Neural progenitor cell (in vitro differentiated cells): Measurements from ENCODE around the gene RNASEH2A.

Experiments
- EZH2 ChIP-seq: fragments of 200-600 bp; sonication (generic); IDR thresholded peaks from 2 replicates; pipeline ENCODE4 v1.6.1; 2017; ENCODE audit warnings: antibody characterized with exemption, mild to moderate bottlenecking, moderate library complexity
- EZH2phosphoT487 ChIP-seq: fragments of 200-600 bp; sonication (generic); IDR thresholded peaks from 2 replicates; pipeline ENCODE4 v1.6.1; 2017; ENCODE audit warnings: antibody characterized with exemption
- TF ChIP-seq, protein P1 (sequence below): fragments of 200-600 bp; sonication (generic); IDR thresholded peaks from 2 replicates; pipeline ENCODE4 v1.5.1; 2017; ENCODE audit warnings: antibody characterized with exemption, mild to moderate bottlenecking

- TF ChIP-seq, protein P1, sequence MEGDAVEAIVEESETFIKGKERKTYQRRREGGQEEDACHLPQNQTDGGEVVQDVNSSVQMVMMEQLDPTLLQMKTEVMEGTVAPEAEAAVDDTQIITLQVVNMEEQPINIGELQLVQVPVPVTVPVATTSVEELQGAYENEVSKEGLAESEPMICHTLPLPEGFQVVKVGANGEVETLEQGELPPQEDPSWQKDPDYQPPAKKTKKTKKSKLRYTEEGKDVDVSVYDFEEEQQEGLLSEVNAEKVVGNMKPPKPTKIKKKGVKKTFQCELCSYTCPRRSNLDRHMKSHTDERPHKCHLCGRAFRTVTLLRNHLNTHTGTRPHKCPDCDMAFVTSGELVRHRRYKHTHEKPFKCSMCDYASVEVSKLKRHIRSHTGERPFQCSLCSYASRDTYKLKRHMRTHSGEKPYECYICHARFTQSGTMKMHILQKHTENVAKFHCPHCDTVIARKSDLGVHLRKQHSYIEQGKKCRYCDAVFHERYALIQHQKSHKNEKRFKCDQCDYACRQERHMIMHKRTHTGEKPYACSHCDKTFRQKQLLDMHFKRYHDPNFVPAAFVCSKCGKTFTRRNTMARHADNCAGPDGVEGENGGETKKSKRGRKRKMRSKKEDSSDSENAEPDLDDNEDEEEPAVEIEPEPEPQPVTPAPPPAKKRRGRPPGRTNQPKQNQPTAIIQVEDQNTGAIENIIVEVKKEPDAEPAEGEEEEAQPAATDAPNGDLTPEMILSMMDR: no peak
- no peak for TF ChIP-seq EZH2
- no peak for TF ChIP-seq EZH2phosphoT487
Observed at GRCh38 chr19:12821761-12822160, 15.4 kb downstream of the RNASEH2A start.
